Left renal pelvis (tissue), 4 donors: Measurements from ENCODE around the gene FGD6. TPM values are rescaled to one million over a fixed set of nuclear protein-coding genes. Genes with fewer than 3 reads are reported as not detected.
A peak's percentile ranks its signal among the peaks of the same experiment; 100 is the strongest.
"Not testable (repeated sequence)": the region's sequence is repeated elsewhere in the genome, so short reads cannot be mapped to it uniquely, and the experiment has no call there.

Experiments
- DNase-seq, 4 donors: peaks; one replicate each; pipeline ENCODE4 v3.0.0-alpha.2; 2013; ENCODE audit warnings: low read depth in 4 of 4, low spot score in 3 of 4
- polyA plus RNA-seq, 4 donors: library from polyadenylated mRNA; unstranded; fragments of 120-200 nt; gene quantifications; one replicate each; pipeline ENCODE4 v1.2.1, GENCODE V29; 2013; ENCODE audit not compliant: insufficient read length in 4 of 4

Gene FGD6
- polyA plus RNA-seq, 4 donors = 10.4 to 12.9 (median 11.5) TPM

DNA sequence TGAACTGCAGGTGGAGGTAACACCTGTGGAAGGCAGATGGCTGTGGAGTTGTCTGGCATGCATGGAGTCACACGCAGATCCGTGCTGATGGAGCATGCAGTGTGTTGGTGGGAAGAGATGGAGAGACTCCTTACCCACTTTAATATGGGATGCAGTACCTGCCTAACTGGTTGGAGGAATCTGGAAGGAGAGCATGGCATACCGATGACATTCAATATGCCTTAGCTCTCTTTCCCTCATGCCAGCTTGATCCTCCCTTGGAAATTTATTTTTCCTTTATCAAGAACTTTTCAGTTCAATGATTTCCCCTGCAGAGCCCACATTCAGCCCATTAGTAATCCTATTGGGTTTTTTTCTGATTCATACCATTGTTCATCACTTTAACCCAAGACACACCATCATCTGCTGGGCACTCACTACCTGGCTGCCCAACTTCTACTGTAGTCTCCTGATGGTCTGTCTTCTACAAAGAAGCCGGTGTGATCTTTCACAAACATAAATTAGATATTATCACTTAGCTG is 117.9 kb downstream of the FGD6 start:
- no peak for DNase-seq

DNA sequence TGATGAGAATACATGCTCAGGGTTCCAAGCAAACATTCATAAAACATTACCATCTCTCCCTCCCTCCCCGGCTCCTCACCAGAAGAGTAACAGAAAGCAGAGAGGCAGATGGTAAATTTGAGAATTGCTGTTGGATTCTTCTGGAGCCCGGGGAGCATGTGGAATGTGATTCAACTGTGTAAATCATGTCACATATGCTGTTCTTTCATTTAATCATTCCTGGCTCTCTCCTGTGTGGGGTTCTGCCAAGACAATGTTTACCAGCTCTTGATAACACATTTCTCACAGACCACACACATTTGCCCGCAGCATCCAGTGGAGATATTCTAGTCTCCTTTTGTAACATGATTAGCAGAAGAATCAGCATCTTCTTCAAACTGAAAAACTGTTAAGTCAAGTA is 120.4 kb downstream of the FGD6 start:
- DNase-seq = peak in 1 of 4 donors; percentile 5

DNA sequence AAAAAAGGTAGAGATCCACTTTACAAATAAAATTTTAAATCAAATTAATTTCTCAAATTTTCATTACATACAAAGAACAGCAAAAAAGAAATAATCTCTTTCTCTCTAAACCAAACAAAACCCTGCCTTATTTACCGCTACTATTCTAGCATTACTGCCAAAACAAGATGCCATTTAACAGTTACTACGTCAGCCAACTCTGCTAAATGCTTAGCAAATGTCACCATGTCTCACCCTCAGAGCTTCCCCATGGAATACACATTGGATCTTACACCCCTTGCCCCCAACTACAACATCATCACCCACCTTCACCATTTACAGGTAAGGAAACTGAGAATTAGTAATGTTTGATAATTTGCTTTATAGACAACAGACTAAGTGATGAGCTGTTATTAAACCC is 120.9 kb downstream of the FGD6 start:
- DNase-seq = no peak

DNA sequence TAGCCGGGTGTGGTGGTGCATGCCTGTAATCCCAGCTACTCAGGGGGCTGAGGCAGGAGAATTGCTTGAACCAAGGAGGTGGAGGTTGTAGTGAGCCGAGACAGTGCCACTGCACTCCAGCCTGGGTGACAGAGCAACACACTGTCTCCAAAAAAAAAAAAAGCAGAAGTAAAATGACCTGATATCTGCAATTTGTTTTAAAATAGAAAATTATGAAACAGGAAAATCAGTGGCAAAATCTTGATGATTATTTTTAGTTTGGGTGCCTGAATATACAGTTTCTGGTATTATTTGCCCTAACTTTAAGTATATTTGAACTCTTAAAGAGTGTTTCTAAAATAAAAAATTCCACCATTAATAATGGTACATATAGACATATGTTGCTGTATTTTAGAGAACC is 121.4 kb downstream of the FGD6 start:
- DNase-seq = not testable (repeated sequence)

DNA sequence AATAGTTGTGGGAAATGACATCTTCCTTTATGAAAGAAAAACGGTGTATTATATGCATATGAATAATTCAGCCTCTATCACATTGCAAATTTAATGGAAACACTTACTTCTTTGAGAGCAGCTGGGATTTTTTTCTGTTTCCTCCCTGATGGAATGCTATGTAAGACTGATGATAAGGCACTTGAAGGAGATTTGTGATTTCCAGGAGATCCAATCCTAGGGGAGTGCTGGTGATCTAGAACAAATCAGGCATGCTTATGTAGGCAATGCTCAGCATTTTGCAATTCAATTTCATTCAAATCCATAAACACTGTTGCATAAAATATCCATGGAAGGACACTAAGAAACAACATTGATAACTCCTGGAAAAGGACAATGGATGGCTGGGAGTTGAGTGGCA is 127.8 kb downstream of the FGD6 start:
- DNase-seq = no peak

DNA sequence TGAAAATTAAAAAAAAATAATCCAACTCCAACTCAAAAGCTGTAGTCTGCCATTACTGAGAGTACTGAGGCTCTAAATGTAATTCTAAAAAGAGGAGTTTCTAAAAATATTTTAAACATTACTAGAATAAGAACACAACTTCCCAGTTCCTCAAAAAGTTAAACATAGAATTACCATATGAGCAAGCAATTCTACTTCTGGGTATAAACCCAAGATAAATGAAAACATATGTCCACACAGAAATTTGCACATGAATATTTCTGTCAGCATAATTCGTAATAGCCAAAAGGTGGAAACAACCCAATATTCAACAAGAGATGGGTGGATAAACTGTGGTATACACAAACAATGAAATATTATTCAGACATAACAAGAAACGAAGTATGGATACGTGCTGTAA is 128.9 kb downstream of the FGD6 start:
- DNase-seq = no peak

DNA sequence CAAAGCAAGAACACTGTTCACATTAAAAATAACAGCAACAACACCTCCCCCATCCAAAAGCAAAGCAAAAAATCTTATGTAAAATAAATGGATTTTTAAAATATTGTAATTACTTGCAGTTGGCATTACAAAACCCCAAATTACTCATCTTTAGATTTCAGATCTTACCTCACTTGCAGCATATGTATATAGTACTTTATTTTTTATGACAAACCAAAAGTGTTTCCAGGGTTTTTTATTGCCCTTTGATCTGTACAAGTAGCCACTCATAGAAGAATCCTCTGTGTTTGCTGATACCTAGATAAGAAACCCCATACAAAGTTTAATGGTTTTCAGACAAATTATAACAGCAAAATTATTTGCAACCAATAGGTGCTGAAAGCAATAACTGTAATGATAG is 131.7 kb downstream of the FGD6 start:
- DNase-seq = no peak

DNA sequence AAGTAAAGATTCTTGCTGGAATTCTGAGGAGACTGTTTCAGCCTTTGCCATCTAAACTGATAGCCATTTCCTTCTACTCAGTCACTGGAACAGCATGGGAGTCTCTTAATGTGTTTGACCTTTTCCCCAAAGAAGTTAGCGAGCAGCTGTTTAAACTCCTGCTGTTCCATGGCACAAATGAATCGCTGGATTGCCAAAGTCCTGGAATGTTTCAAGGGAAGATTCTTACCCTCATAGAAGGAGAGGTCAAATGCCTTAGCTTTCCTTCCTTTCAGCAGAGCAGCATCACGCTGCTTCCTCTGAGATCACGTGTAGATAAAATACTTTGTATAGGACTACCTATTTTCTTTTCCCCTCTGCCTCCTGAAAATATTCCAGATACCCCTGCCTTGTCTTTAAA is 133.3 kb downstream of the FGD6 start:
- DNase-seq = peak in 2 of 4 donors; percentile 31 to 41

DNA sequence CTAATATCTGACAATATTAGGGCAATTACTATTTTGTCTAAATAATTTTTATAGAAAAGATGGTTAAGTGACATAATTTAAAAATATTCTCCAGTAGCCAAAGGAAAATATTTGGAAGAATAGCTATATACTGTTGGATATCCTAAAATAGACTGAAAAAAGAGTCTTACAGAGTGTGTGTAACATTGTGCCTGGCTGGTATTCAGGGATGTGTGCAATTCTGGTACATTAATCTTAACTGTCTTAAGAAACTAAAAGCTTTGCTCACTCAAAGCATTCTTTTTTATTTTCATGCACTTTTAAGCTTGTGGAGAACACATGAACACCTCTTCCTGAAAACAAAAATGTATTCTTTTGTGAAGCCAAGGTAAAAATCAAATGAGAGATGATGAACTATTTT is 133.8 kb downstream of the FGD6 start:
- no peak for DNase-seq

DNA sequence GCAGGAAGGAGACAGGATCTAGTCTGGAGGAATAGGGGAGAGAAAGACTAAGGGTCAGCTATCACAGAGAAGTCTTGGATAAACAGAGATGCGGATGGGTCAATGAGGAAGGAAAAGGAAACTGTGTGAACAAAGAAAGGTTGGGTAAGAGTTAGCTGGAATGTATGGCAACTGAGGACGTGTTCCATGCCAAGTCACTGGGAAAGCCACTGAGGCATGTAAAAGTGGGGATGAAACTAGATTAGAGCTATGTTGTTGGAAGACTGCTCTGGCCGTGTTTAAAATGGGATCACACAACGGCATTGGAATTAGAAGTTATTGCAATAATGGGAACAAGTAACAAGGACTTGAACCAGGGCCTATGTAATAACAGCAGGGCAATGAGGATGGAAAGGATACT is 139.9 kb downstream of the FGD6 start:
- DNase-seq = no peak

DNA sequence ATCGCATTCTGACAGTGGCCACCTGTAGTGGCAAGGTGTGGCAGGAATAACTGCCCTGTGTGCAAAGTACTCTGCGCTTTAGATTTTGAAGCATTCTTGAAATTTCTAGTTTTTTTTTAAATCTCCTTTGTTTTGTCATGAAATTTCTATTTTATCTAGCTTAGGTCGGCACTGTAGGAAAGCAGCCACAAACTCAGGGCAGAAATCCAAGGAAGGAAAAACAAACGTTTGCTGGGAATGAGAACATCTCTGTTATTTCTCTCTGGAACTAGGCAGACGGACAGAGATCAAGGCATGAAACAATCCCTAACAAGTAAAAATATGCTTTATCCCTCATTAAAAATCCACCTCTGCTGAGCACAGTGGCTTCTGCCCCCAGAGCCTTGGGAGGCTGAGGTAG is 142.5 kb downstream of the FGD6 start:
- DNase-seq = no peak

DNA sequence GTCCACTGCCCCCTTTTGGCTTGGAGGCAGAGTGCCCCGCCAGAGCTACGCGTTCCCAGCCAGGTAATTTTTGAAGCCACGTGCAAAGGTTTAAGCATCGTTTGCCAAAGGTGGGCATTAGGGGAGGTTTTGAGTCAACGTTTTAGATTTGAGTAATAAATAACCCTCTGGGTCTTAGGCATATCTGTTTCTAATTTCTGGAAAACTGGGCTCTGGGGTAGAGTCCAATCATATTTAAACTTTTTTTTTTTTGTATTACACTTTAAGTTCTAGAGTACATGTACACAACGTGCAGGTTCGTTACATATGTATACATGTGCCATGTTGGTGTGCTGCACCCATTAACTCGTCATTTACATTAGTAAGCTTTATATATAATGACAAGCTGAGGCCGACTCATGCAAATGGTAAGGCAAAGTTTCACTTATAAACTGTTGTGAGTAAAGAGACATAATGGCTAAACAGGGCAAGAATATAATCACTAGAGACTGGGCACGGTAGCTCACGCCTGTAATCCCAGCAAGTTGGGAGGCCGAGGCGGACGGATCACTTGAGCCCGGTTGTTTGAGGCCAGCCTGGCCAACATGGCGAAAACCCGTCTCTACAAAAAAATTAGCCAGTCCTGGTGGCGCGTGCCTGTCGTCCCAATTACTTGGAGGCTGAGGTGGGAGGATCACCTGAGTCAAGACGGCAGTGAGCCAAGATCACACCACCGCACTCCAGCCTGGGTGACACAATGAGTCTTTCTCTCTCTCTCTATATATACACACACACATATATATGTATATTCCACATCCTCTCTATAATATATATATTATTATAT is 143.4 kb downstream of the FGD6 start:
- no peak for DNase-seq

DNA sequence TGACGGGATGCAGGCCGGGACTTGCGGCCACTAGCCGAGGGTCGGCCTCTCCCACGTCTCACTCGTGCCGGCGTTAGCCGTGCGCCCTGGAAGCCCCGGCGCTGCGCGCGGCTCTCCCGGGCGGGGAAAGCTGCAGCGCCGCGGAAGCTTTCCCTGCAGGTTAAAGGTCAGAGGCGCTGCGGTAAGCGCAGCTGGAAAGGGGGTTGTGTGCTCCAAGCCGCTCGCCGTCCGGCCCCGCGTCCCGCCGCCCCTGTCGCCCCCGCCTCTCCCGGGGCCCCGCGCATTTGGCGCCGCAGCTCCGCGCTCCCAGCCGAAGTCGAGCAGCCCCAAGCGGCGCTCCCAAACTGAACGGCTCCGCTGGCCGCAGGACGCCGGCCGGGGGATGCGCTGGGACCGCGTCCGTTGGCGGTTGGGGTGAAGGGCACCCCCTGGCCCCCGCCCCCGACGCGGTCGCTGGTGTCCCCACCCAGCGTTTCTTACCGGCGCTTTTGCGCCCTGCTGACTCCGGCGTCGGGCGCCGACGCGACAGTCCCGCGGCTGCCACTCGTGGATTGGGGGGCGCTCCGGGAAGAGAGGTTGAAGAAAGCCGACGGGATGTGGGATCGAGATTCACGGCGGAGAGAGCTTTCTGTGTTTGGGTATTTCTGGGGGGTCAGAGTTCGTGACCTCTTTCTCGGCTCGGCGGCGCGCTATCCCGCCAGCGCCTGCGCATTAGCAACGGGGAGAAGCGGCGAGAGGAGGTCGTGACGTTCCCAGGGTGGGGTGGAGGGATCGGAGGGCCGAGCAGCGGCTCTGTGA is 144.2 kb downstream of the FGD6 start, which contains the start of gene NR2C1:
NR2C1 (minus strand) TSS at position 719 of the 798 bp plus-strand sequence. CDS start 6,234 bp downstream, outside the sequence.
- peak; percentile 83 to 90 (median 86) for DNase-seq

DNA sequence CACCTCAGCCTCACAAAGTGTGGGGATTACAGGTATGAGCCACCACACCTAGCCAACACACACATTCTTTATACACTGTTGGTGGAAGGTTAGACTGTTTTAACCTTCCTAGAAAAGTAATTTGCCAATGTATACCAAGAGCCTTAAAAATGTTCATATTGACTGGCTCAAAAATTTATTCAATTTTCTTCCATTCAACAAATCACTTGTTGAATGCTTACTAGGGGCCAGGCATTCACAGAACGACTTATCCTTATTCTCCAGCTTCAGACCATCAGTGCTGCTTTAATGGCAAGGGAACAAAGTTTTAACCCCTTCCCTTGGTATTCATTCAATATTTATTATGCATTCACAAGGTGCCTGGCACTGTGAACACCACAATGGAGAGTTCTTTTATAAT is 146.9 kb downstream of the FGD6 start:
- no peak for DNase-seq

DNA sequence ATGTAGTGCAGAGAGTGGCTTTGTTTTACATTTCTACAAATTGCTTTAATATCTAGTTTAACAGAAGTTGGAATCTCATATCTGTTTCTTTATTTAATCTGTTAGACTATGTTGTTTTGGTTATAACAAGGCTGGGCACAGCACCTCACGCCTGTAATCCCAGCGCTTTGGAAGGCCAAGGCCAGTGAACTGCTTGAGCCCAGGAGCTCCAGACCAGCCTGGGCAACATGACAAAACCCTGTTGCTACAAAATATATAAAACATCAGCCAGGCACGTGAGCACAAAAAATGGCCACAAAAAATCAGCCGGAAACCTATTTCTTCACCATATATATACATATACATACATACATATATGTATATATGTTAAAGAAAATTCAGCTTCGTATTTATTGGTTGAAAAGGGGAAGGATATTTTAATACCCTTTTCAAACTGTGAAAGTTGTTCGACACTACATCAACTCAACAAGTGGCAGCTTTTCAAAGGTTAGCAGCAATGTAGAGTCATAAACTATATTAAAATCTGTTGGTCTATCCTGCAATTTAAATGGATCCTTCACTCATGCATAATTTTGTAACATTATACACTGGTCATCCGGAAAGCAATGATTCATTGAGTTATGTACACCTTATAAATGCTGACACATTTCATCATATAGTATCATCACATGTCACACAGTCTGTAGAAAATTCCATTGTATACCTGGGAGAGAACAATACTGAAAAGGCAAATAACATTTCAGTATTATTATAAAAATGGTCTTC is 151.0 kb downstream of the FGD6 start:
- DNase-seq = no peak

DNA sequence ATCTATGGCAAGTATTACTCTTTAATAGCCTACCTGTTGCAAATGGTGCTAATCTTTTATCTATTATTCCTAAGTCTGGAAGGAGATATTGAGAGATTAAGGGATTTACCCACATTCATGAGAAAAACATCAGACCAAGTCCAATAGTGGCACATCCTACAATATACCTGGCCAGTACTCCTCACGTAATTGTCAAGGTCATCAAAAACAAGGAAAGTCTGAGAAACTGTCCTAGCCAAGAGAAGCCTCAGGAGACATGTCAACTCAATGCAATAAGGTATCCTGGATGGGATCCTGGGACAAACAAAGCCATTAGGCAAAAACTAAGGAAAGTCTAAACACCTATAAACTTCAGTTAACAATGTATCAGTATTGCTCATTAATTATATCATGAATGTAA is 156.3 kb downstream of the FGD6 start:
- DNase-seq = no peak

DNA sequence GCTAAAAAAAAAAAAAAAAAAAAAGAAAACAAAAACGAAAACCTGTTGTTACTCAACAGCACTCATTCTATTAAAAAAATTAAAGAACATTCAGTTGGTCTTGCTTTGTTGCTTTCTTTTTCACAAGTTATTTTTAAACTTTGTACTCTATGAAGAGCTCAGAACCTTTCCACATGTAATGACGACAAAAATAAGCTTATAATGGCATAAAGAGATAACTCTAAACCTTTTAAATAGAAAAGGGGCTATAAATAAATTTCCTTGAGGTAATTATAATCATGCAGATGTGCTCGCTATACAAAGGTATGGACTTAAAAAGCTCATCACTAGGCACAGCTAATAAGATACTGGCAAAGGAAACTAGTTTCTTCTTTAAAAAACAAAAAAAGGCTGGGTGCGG is 157.3 kb downstream of the FGD6 start:
- DNase-seq = no peak

DNA sequence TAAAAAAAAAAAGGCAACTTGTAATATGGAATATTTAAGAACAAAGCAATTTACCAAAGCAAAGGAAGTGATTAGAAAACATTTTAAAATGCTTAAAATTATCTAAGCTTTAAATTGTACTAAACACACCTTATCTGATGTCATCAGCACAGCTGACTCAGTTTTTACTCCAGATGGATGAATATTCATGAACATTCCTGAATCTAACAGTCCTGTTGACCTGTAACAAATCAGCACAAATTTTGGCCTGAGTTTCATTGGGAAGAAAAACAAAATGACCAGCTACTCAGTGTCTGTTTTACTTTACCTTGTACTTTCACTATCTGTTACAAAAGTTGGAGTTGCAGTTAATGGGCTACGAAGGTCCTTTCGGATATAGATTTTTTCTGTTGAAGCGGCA is 159.8 kb downstream of the FGD6 start:
- no peak for DNase-seq

DNA sequence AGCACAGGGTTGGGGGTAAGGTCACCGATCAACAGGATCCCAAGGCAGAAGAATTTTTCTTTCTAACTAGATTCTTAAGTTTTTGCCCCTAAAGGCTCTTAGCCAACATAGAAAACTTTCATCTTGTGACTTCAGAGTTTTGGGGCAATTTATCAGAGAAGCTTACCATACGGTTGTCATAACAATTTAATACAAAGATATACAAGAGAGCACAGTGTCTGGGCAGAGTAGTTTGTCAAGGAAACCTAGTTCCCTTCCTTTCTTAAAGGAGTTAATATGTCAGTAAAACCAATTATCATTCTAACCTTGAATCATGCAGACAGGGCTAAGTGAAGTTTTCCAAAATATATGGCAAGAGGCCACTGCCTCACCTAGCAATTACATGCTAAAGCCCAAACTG is 162.2 kb downstream of the FGD6 start:
- no peak for DNase-seq

DNA sequence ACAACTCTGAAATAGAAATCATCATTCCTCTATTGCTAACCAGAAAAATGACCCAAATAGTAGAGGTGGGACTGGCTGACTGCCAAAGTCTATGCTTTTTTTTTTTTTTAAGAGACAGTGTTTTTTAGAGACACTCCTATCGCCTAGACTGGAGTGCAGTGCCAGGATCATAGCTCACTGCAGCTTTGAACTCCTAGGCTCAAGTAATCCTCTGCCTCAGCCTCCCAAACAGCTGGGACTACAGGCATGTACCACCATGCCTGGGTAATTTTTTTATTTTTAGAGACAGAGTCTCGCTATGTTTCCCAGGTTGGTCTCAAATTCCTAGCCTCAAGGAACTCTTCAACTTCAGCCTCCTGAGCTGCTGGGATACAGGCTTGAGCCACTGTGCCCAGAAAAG is 163.1 kb downstream of the FGD6 start:
- no peak for DNase-seq

DNA sequence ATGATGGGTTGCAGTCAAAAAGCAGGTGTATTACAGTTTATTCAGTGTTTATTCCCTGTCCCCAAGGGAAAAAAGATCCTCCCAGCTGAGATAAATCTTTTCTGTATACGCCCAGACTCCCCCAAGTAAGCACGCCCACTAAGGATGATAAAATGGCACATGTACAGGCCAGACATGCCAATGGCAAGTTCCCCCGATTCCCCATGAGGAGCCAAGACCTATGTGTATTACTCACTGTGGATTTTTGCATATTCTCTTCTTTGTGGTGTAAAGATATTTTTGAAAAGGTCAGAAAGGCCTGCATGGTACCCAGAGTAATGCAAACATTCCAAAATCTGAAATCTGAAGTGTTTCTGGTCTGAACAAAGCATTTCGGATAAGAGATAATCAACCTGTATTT is 166.0 kb downstream of the FGD6 start:
- DNase-seq = no peak
